Measurements from ENCODE around the gene PCBP4. TPM values are rescaled to one million over a fixed set of nuclear protein-coding genes. Genes with fewer than 3 reads are reported as not detected.
"Not testable (repeated sequence)": the region's sequence is repeated elsewhere in the genome, so short reads cannot be mapped to it uniquely, and the experiment has no call there.

PCBP4 gene
- polyA plus RNA-seq, 1 donor (not counting 4 experiments of a cell fraction or from before 2014, with no cell fraction given) = 25.2 TPM

DNA sequence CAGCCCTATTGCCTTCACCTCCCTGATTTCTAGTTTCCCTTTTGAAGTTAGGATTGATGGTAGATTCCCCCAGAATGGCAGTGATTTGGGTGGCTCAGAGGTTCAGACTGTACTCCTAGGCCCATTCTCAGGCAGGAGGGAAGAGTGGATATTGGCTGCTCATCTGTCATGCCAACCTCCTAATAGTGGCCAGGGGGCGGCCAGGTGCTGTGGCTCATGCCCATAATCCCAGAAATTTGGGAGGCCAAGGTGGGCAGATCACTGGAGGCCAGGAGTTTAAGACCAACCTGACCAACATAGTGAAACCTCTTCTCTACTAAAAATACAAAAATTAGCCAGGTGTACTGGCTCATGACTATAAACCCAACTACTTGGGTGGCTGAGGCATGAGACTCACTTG is 36.8 kb downstream of the PCBP4 start:
- Histone ChIP-seq H3K4me3 (ENCODE audit: control insufficient read depth in 2 of 3, extremely low read depth in 1 of 3, insufficient read depth in 2 of 3, low read depth in 1 of 3, low read length in 3 of 3) (no peak overlapping the region), H3K4me2 (ENCODE audit: control insufficient read depth, extremely low read depth, insufficient read depth, low read depth, low read length) (no peak overlapping the region), H3K79me2 (ENCODE audit: control insufficient read depth, insufficient read depth, low read length) (no peaks in the 10 kb centered on the region), H2AFZ (ENCODE audit: control insufficient read depth, low read length) (no peak overlapping the region), H3K4me1 (ENCODE audit: control insufficient read depth, extremely low read depth, insufficient read depth, low read length) (no peaks in the 10 kb centered on the region), H3K27me3 (ENCODE audit: control insufficient read depth, extremely low read depth, insufficient read depth, low read length) (no peaks in the 10 kb centered on the region), H3K27ac (ENCODE audit: control insufficient read depth, insufficient read depth, low read length) (no peak overlapping the region), H3K9ac (ENCODE audit: control insufficient read depth, extremely low read depth, insufficient read depth, low read length) (no peak overlapping the region), H4K20me1 (ENCODE audit: control insufficient read depth, extremely low read depth, insufficient read depth, low read length) (peaks cover 4% of the 10 kb centered on the region), H3K9me3 (ENCODE audit: control insufficient read depth, low read depth, low read length) (no peaks in the 10 kb centered on the region), H3K9me1 (ENCODE audit: control insufficient read depth, extremely low read depth, insufficient read depth, low read length) (no peaks in the 10 kb centered on the region), H3K36me3 (ENCODE audit: control insufficient read depth in 2 of 2, extremely low read depth in 1 of 2, insufficient read depth in 2 of 2, low read length in 2 of 2) (peaks cover 14 to 19% of the 10 kb centered on the region in 2 experiments)
- FAIRE-seq (no peak), DNase-seq (ENCODE audit: low read depth, low spot score) (no peak)
- dilution Hi-C loops (cut with MboI; ENCODE audit: extremely low pct_ligation_motif_present, low sequenced_read_pairs) = no loop called here
- TF ChIP-seq EZH2 (IDR thresholded peaks at IDR 0.05; ENCODE audit: low read length) (no peak), CTCF (optimal IDR thresholded peaks at IDR 0.05 in 1 of 3, IDR thresholded peaks at IDR 0.05 in 1 of 3, conservative IDR thresholded peaks at IDR 0.05 in 1 of 3; ENCODE audit: extremely low read depth in 1 of 3, insufficient read depth in 2 of 3, low read length in 3 of 3) (no peak)

GRCh38 chr3:51929420-51930003 is 37.7 kb downstream of the PCBP4 start:
- Histone ChIP-seq H3K9ac (ENCODE audit: control insufficient read depth, extremely low read depth, insufficient read depth, low read length) (no peak overlapping the region), H2AFZ (ENCODE audit: control insufficient read depth, low read length) (no peak overlapping the region), H3K4me1 (ENCODE audit: control insufficient read depth, extremely low read depth, insufficient read depth, low read length) (no peaks in the 10 kb centered on the region), H3K79me2 (ENCODE audit: control insufficient read depth, insufficient read depth, low read length) (no peaks in the 10 kb centered on the region), H3K9me3 (ENCODE audit: control insufficient read depth, low read depth, low read length) (no peaks in the 10 kb centered on the region), H3K36me3 (ENCODE audit: control insufficient read depth in 2 of 2, extremely low read depth in 1 of 2, insufficient read depth in 2 of 2, low read length in 2 of 2) (peaks cover 9 to 17% of the 10 kb centered on the region in 2 experiments), H3K4me2 (ENCODE audit: control insufficient read depth, extremely low read depth, insufficient read depth, low read depth, low read length) (no peak overlapping the region), H3K27ac (ENCODE audit: control insufficient read depth, insufficient read depth, low read length) (no peak overlapping the region), H3K27me3 (ENCODE audit: control insufficient read depth, extremely low read depth, insufficient read depth, low read length) (no peaks in the 10 kb centered on the region), H4K20me1 (ENCODE audit: control insufficient read depth, extremely low read depth, insufficient read depth, low read length) (peaks cover 4% of the 10 kb centered on the region), H3K4me3 (ENCODE audit: control insufficient read depth in 2 of 3, extremely low read depth in 1 of 3, insufficient read depth in 2 of 3, low read depth in 1 of 3, low read length in 3 of 3) (no peak overlapping the region), H3K9me1 (ENCODE audit: control insufficient read depth, extremely low read depth, insufficient read depth, low read length) (no peaks in the 10 kb centered on the region)
- FAIRE-seq (no peak), DNase-seq (ENCODE audit: low read depth, low spot score) (no peak)
- TF ChIP-seq EZH2 (IDR thresholded peaks at IDR 0.05; ENCODE audit: low read length) = no peak
- dilution Hi-C loops (cut with MboI; ENCODE audit: extremely low pct_ligation_motif_present, low sequenced_read_pairs) = no loop called here

DNA sequence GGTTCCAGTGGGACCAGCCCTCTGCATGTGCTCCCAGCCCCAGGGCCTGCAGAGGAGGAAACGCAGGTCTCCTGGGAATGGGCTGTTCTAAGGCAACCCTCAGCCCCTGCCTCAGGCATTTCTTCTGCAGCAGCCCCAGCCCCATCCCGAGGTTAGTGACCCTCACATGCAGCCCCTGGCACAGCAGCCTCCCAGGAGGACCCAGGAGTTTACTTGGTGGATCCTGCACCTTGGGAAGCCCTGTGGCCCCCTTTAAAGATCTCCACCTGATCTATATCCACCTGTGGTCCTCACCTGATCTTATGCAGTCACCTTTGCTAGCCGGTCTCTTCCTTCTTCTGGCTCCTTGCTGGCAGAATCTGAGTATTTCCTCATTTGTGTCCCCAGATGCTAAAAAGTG is 38.3 kb downstream of the PCBP4 start:
- H3K9me3 ChIP-seq (ENCODE audit: control insufficient read depth, low read depth, low read length); H3K9me1 ChIP-seq (ENCODE audit: control insufficient read depth, extremely low read depth, insufficient read depth, low read length); dilution Hi-C loops (cut with MboI; ENCODE audit: extremely low pct_ligation_motif_present, low sequenced_read_pairs); DNase-seq (ENCODE audit: low read depth, low spot score); H3K4me3 ChIP-seq (ENCODE audit: control insufficient read depth in 2 of 3, extremely low read depth in 1 of 3, insufficient read depth in 2 of 3, low read depth in 1 of 3, low read length in 3 of 3); H2AFZ ChIP-seq (ENCODE audit: control insufficient read depth, low read length); H3K79me2 ChIP-seq (ENCODE audit: control insufficient read depth, insufficient read depth, low read length); FAIRE-seq; H4K20me1 ChIP-seq (ENCODE audit: control insufficient read depth, extremely low read depth, insufficient read depth, low read length); H3K4me2 ChIP-seq (ENCODE audit: control insufficient read depth, extremely low read depth, insufficient read depth, low read depth, low read length); H3K27ac ChIP-seq (ENCODE audit: control insufficient read depth, insufficient read depth, low read length); H3K4me1 ChIP-seq (ENCODE audit: control insufficient read depth, extremely low read depth, insufficient read depth, low read length); H3K9ac ChIP-seq (ENCODE audit: control insufficient read depth, extremely low read depth, insufficient read depth, low read length); H3K27me3 ChIP-seq (ENCODE audit: control insufficient read depth, extremely low read depth, insufficient read depth, low read length): not testable (repeated sequence)
- H3K36me3 ChIP-seq (ENCODE audit: control insufficient read depth in 2 of 2, extremely low read depth in 1 of 2, insufficient read depth in 2 of 2, low read length in 2 of 2) = peaks cover 5 to 13% of the 10 kb centered on the region in 2 experiments

Measured in keratinocyte (primary cell).